Progenitor cell of endocrine pancreas (in vitro differentiated cells): ENCODE data around the gene ENHO. TPM values are rescaled to one million over a fixed set of nuclear protein-coding genes. Genes with fewer than 3 reads are reported as not detected.

Experiments
- DNase-seq: peaks from one replicate; pipeline ENCODE4 v3.0.0; 2021; ENCODE audit warnings: low spot score; ENCODE audit not compliant: unreplicated experiment
- H3K27ac Mint-ChIP-seq: 2 replicates; pipeline ENCODE4 v1.8.0; 2021; ENCODE audit warnings: mild to moderate bottlenecking, moderate library complexity, mixed read lengths
- H3K27me3 Mint-ChIP-seq: 2 replicates; pipeline ENCODE4 v1.8.0; 2021; ENCODE audit warnings: mixed read lengths
- H3K36me3 Mint-ChIP-seq: 2 replicates; pipeline ENCODE4 v1.8.0; 2022; ENCODE audit warnings: mixed read lengths; ENCODE audit not compliant: insufficient read depth
- H3K4me1 Mint-ChIP-seq: 2 replicates; pipeline ENCODE4 v1.8.0; 2021; ENCODE audit warnings: low read depth, mixed read lengths
- H3K4me3 Mint-ChIP-seq: 2 replicates; pipeline ENCODE4 v1.8.0; 2021; ENCODE audit warnings: low read depth, mild to moderate bottlenecking, moderate library complexity, mixed read lengths
- H3K9me3 Mint-ChIP-seq: 2 replicates; pipeline ENCODE4 v1.8.0; 2021; ENCODE audit warnings: low read depth, mixed read lengths
- CTCF ChIP-seq: fragments of 200-600 bp; sonication (generic); IDR thresholded peaks from one replicate; pipeline ENCODE4 v1.5.0; 2021; ENCODE audit warnings: antibody characterized with exemption, mild to moderate bottlenecking; ENCODE audit not compliant: unreplicated experiment
- total RNA-seq: library from RNA; stranded (reverse); gene quantifications from 2 replicates; pipeline ENCODE4 v1.2.1, GENCODE V29; 2021

Gene ENHO
- total RNA-seq, 1 donor from 2014 or later = 4.0 TPM

- Mint-ChIP-seq H3K4me1 (peaks cover 1% of the 10 kb centered on the region), H3K27me3 (peaks cover 72% of the 10 kb centered on the region)
- no peak for DNase-seq
These were observed 46.0 kb upstream of the ENHO start for GRCh38 chr9:34568774-34569173.

GRCh38 chr9:34568133-34568532 is 45.3 kb upstream of the ENHO start:
- no peaks in the 10 kb centered on the region for H3K36me3 Mint-ChIP-seq
- H3K4me1 Mint-ChIP-seq = no peaks in the 10 kb centered on the region
- no peak overlapping the region for H3K4me3 Mint-ChIP-seq
- H3K27me3 Mint-ChIP-seq = peaks cover 72% of the 10 kb centered on the region
- no peaks in the 10 kb centered on the region for H3K9me3 Mint-ChIP-seq
- no peak overlapping the region for H3K27ac Mint-ChIP-seq
- DNase-seq = no peak
- TF ChIP-seq CTCF = no peak

More at GRCh38 chr9:34568774-34569173, 46.0 kb upstream of the ENHO start:
- Mint-ChIP-seq H3K36me3 (no peaks in the 10 kb centered on the region), H3K4me3 (no peak overlapping the region), H3K9me3 (no peaks in the 10 kb centered on the region), H3K27ac (no peak overlapping the region)
- TF ChIP-seq CTCF = no peak

- TF ChIP-seq CTCF = no peak
- Mint-ChIP-seq H3K4me1 (no peaks in the 10 kb centered on the region), H3K27me3 (peaks cover 69% of the 10 kb centered on the region), H3K4me3 (no peak overlapping the region), H3K27ac (no peak overlapping the region), H3K36me3 (no peaks in the 10 kb centered on the region), H3K9me3 (peaks cover 2% of the 10 kb centered on the region)
- DNase-seq = no peak
These were observed 44.2 kb upstream of the ENHO start for GRCh38 chr9:34566972-34567371.

- no peak overlapping the region for H3K4me3 Mint-ChIP-seq
- peaks cover 65% of the 10 kb centered on the region for H3K27me3 Mint-ChIP-seq
- no peak for TF ChIP-seq CTCF
- H3K27ac Mint-ChIP-seq = no peak overlapping the region
- no peaks in the 10 kb centered on the region for H3K4me1 Mint-ChIP-seq
- H3K36me3 Mint-ChIP-seq = no peaks in the 10 kb centered on the region
- H3K9me3 Mint-ChIP-seq = peaks cover 2% of the 10 kb centered on the region
- no peak for DNase-seq
These were observed 43.5 kb upstream of the ENHO start for GRCh38 chr9:34566322-34566721.

GRCh38 chr9:34565856-34566255 is 43.1 kb upstream of the ENHO start:
- H3K4me1 Mint-ChIP-seq = no peaks in the 10 kb centered on the region
- no peak overlapping the region for H3K4me3 Mint-ChIP-seq
- no peak overlapping the region for H3K27ac Mint-ChIP-seq
- H3K9me3 Mint-ChIP-seq = peaks cover 2% of the 10 kb centered on the region
- DNase-seq = no peak
- TF ChIP-seq CTCF = no peak
- H3K36me3 Mint-ChIP-seq = no peaks in the 10 kb centered on the region
- H3K27me3 Mint-ChIP-seq = peaks cover 64% of the 10 kb centered on the region
